ENCODE results near the gene PRTFDC1. TPM values are rescaled to one million over a fixed set of nuclear protein-coding genes. Genes with fewer than 3 reads are reported as not detected.

Gene PRTFDC1
- total and polyA plus RNA-seq, 3 experiments from 2014 or later: 1.3 to 1.6 (median 1.5) TPM

DNA sequence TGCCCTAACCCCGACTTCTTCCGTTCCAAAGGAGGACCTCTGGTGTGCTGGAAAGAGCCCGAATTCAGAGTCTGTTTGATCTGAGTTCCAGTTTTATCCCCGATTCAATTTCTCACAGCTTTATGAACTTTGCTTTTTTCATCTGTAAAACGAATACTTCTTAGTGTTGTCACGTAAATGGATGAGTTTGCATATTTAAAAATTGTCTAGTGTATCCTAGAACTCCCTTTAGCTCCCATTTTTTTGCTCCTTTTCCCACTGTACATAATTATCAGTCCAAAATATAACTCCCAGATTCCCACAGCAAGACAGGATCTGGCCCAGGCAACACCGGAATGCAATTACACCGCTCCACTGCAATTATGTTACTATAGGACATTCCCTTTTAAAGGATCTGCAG, 148.0 kb downstream of the PRTFDC1 start:
- H3K27me3 Mint-ChIP-seq: peaks cover 0 to 3% of the 10 kb centered on the region in 2 donors
- H3K4me3 Mint-ChIP-seq: no peak overlapping the region
- Histone ChIP-seq H3K4me1 (ENCODE audit: insufficient read depth, low read length) (no peaks in the 10 kb centered on the region), H3K36me3 (ENCODE audit: insufficient read depth, low read length) (no peaks in the 10 kb centered on the region), H3K9me3 (ENCODE audit: low read length) (no peaks in the 10 kb centered on the region), H3K27me3 (ENCODE audit: insufficient read depth, low read length, poor library complexity, severe bottlenecking) (no peaks in the 10 kb centered on the region), H3K4me3 (ENCODE audit: low read length) (no peak overlapping the region), H3K27ac (ENCODE audit: low read depth, low read length) (no peak overlapping the region)
- no peak overlapping the region for H3K27ac Mint-ChIP-seq
- ChIA-PET POLR2A (no interaction called here), CTCF (no interaction called here)
- H3K4me1 Mint-ChIP-seq: no peaks in the 10 kb centered on the region
- DNase-seq: no peak
- H3K36me3 Mint-ChIP-seq: no peaks in the 10 kb centered on the region
- H3K9me3 Mint-ChIP-seq: no peaks in the 10 kb centered on the region

DNA sequence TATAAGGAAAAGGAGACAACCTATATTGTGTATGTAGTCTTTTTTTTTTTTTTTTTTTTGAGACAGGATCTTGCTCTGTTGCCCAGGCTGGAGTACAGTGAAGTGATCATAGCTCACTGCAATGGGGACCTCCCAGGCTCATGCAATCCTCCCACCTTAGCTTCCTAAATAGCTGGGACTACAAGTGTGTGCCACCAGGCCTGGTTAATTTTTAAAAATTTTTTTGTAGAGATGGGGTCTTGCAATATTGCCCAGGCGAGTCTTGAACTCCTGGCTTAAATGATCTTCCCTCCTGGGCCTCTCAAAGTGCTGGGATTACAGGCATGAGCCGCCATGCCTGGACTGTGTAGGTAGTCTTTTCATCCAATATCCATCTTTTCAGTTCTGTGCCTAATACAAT, 150.0 kb downstream of the PRTFDC1 start:
- Histone ChIP-seq H3K4me1 (ENCODE audit: insufficient read depth, low read length) (no peaks in the 10 kb centered on the region), H3K36me3 (ENCODE audit: insufficient read depth, low read length) (no peaks in the 10 kb centered on the region), H3K27ac (ENCODE audit: low read depth, low read length) (no peak overlapping the region), H3K9me3 (ENCODE audit: low read length) (no peaks in the 10 kb centered on the region), H3K27me3 (ENCODE audit: insufficient read depth, low read length, poor library complexity, severe bottlenecking) (no peaks in the 10 kb centered on the region), H3K4me3 (ENCODE audit: low read length) (no peak overlapping the region)
- Mint-ChIP-seq H3K27ac (no peak overlapping the region), H3K36me3 (no peaks in the 10 kb centered on the region), H3K4me1 (no peaks in the 10 kb centered on the region), H3K4me3 (no peak overlapping the region), H3K27me3 (peaks cover 0 to 3% of the 10 kb centered on the region in 2 donors), H3K9me3 (no peaks in the 10 kb centered on the region)
- POLR2A ChIA-PET: interaction anchor here (0.7 kb wide), 1 partner anchor 8 kb away, joined by 4 read pairs; no protein-coding TSS in a partner anchor
- CTCF ChIA-PET: no interaction called here
- no peak for DNase-seq

DNA sequence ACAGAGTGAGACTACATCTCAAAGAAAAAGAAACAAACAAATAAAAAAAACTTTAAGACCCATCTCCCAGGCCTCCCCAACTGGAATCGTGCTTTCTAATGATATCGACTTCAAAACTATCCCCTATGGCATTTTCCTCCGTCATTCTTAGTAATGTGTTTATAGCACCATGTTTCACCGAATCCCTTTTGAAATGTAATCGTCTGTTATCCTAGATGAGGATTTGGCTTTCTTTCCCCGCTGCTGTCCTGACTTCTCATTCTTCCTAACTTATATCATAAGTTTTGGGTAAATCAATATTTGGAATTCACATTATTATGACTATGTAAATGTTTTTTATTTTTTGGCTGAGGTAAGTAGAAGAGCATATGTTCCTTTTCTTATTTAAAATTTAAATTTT, 151.5 kb downstream of the PRTFDC1 start:
- no peak overlapping the region for H3K27ac ChIP-seq (ENCODE audit: low read depth, low read length)
- Mint-ChIP-seq H3K9me3 (no peaks in the 10 kb centered on the region), H3K4me3 (no peak overlapping the region), H3K36me3 (no peaks in the 10 kb centered on the region), H3K27me3 (no peaks in the 10 kb centered on the region), H3K27ac (no peak overlapping the region), H3K4me1 (no peaks in the 10 kb centered on the region)
- POLR2A ChIA-PET: no interaction called here
- CTCF ChIA-PET: no interaction called here
- no peaks in the 10 kb centered on the region for H3K36me3 ChIP-seq (ENCODE audit: insufficient read depth, low read length)
- no peak for DNase-seq
- H3K4me3 ChIP-seq (ENCODE audit: low read length): no peak overlapping the region
- no peaks in the 10 kb centered on the region for H3K4me1 ChIP-seq (ENCODE audit: insufficient read depth, low read length)
- H3K27me3 ChIP-seq (ENCODE audit: insufficient read depth, low read length, poor library complexity, severe bottlenecking): no peaks in the 10 kb centered on the region
- H3K9me3 ChIP-seq (ENCODE audit: low read length): no peaks in the 10 kb centered on the region

Other genes starting within 250 kb of the PRTFDC1 start
- gene ARHGAP21, start 228.7 kb downstream of the PRTFDC1 start, total RNA-seq: 10 to 100 TPM; 30.9 to 33.7 TPM
- gene ARHGAP21, start 228.7 kb downstream of the PRTFDC1 start, polyA plus RNA-seq: 3.4 TPM
- gene ENKUR, start 63.6 kb upstream of the PRTFDC1 start, total RNA-seq: not detected
- not detected for gene ENKUR, start 63.6 kb upstream of the PRTFDC1 start, polyA plus RNA-seq
- 10 to 100 TPM in 1 of 2 experiments, 1 to 10 TPM in 1; 9.5 to 10.6 TPM for gene THNSL1, start 64.0 kb upstream of the PRTFDC1 start, total RNA-seq
- 4.1 TPM for gene THNSL1, start 64.0 kb upstream of the PRTFDC1 start, polyA plus RNA-seq
- gene GPR158, start 222.4 kb upstream of the PRTFDC1 start, total RNA-seq: not detected
- not detected for gene GPR158, start 222.4 kb upstream of the PRTFDC1 start, polyA plus RNA-seq

Data from CD8-positive, alpha-beta memory T cell (primary cell).